Bronchial epithelial cell (primary cell): ENCODE results near the gene PDIA2. TPM values are rescaled to one million over a fixed set of nuclear protein-coding genes. Genes with fewer than 3 reads are reported as not detected.

Experiments used
- DNase-seq: peaks from one replicate; pipeline ENCODE4 v3.0.0-alpha.2; 2010; ENCODE audit warnings: low read depth
- FAIRE-seq: peaks from 2 replicates; lab custom pipeline; 2011; peaks lifted over from hg19 to GRCh38; lab: Jason Lieb, UNC
- H3K27me3 ChIP-seq: 2 replicates; pipeline ENCODE4 v1.5.1; 2011; ENCODE audit warnings: low read length; ENCODE audit not compliant: control insufficient read depth, insufficient read depth
- H3K36me3 ChIP-seq: 2 replicates; pipeline ENCODE4 v1.5.1; 2011; ENCODE audit warnings: low read length; ENCODE audit not compliant: control insufficient read depth, insufficient read depth
- H3K4me3 ChIP-seq: 2 replicates; pipeline ENCODE4 v1.5.1; 2011; ENCODE audit warnings: mild to moderate bottlenecking, low read depth, low read length, control low read depth
- total RNA-seq: library from RNA; depleted of rRNA; stranded (reverse); fragments of >200 nt; gene quantifications from 2 replicates; pipeline ENCODE4 v1.2.1, GENCODE V29; 2014
- TF ChIP-seq, protein P1 (sequence below): IDR thresholded peaks from 2 replicates; pipeline ENCODE4 v1.5.1; 2011; ENCODE audit warnings: mild to moderate bottlenecking, moderate library complexity, low read length, control low read depth, inconsistent platforms; ENCODE audit not compliant: insufficient read depth, severe bottlenecking

The PDIA2 gene
- total RNA-seq, 1 donor from 2014 or later: not detected

DNA sequence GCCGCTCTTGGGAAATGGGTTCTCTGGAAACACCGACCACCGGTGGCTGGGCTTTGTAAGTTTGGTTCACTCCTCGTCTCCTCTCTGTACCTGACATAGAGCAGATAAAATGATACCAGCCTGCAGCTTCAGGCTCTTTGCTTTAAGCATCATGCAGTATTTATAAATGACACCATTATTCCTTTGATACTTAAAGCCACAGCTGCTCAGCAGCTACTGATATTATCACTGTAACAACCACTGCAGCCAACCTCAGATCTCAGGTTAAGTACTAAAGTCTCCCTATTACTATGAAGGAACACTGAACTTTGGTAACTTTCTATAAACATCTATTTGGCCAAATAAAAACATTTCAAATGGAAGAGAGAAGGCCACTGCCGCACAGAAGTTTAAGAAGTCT is 34.6 kb downstream of the PDIA2 start:
- TF ChIP-seq, protein P1, sequence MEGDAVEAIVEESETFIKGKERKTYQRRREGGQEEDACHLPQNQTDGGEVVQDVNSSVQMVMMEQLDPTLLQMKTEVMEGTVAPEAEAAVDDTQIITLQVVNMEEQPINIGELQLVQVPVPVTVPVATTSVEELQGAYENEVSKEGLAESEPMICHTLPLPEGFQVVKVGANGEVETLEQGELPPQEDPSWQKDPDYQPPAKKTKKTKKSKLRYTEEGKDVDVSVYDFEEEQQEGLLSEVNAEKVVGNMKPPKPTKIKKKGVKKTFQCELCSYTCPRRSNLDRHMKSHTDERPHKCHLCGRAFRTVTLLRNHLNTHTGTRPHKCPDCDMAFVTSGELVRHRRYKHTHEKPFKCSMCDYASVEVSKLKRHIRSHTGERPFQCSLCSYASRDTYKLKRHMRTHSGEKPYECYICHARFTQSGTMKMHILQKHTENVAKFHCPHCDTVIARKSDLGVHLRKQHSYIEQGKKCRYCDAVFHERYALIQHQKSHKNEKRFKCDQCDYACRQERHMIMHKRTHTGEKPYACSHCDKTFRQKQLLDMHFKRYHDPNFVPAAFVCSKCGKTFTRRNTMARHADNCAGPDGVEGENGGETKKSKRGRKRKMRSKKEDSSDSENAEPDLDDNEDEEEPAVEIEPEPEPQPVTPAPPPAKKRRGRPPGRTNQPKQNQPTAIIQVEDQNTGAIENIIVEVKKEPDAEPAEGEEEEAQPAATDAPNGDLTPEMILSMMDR: no peak

DNA sequence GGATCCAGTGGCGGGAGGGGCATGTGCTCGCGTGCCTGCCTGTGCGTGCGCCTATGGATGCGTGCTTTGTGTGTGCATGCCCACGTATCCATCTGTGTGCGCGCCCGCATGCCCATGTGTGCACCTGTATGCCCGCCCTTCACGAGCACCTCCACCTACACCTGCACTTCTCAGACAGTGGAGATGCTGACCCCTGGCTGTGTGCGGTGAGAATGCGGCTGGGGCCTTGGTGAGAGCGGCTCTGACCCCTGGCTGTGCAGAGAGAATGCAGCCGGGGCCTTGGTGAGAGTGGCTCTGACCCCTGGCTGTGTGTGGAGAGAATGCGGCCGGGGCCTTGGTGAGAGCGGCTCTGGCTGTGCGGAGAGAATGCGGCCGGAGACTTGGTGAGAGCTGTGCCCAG is 35.7 kb downstream of the PDIA2 start:
- FAIRE-seq: no peak
- TF ChIP-seq, protein P1: peak; percentile 8
- Histone ChIP-seq H3K4me3 (no peak overlapping the region), H3K36me3 (peaks cover 30% of the 10 kb centered on the region), H3K27me3 (no peaks in the 10 kb centered on the region)
- DNase-seq: no peak

More for the DNA sequence above, 34.6 kb downstream of the PDIA2 start:
- no peak overlapping the region for H3K4me3 ChIP-seq
- no peak for FAIRE-seq
- peaks cover 36% of the 10 kb centered on the region for H3K36me3 ChIP-seq
- DNase-seq: no peak
- H3K27me3 ChIP-seq: no peaks in the 10 kb centered on the region

DNA sequence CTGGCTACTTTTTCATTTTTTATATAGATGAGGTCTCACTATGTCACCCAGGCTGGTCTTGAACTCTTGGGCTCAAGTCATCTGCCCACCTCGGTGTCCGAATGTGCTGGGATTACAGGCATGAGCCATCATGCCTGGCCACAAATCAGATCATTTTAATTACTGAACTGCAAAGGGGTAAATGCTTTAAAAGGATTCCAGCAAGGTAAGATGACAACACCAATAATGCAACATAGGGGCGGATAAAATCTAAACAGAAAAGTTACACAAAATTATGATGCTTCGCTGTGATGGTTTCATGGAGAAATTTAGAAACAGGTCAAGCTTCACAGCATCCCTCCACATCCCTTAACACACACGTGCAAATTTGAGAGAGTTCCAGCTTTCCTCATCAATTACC is 37.2 kb downstream of the PDIA2 start:
- TF ChIP-seq, protein P1: no peak
- Histone ChIP-seq H3K27me3 (no peaks in the 10 kb centered on the region), H3K4me3 (no peak overlapping the region), H3K36me3 (peaks cover 27% of the 10 kb centered on the region)
- FAIRE-seq: no peak
- DNase-seq: no peak

DNA sequence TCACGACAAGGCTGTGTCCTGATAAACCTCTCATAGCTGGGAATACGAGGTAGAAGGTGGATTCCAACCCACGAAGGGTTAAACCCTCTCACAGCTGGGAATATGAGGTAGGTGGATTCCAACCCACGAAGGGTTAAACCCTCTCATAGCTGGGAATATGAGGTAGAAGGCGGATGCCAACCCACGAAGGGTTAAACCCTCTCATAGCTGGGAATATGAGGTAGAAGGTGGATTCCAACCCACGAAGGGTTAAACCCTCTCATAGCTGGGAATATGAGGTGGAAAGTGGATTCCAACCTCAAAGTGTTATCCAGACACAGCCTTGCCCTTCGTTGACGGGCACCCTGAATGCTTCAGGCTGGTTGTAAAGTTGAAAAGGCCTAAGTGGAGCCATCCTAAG is 38.6 kb downstream of the PDIA2 start:
- DNase-seq: no peak
- peaks cover 32% of the 10 kb centered on the region for H3K36me3 ChIP-seq
- FAIRE-seq: no peak
- no peak overlapping the region for H3K4me3 ChIP-seq
- TF ChIP-seq, protein P1: no peak
- H3K27me3 ChIP-seq: no peaks in the 10 kb centered on the region

DNA sequence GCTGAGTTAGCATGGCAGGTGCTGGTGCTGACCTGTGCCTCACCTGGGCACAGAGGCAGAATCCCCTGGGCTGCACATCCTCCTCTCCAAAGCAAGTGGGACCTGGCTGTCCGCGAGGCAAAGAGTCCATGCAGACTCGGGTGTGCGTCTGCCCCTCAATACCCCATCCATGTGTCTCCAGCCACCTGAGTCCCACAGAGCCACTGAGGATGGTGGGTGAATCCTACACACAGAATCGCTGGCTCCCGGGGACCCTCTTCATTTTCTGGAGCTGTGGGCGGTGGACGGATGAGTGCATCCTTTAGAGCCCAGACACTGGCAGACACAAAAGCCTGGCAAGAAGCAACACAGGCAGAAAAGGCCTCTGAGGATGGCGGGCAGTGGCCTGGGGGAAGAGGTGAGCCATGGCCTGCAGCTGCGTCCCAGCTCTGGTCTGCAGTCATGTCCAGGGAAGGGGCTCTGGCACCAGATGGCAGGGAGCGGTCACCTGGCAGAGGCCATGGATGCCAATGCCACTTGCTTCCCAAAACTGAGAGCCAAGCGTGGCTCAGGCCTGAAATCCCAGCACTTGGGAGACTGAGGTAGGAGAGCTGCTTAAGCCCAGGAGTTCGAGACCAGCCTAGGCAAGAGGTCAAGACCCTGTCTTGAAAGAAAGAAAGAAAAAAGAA is 39.6 kb downstream of the PDIA2 start:
- no peak for FAIRE-seq
- Histone ChIP-seq H3K4me3 (no peak overlapping the region), H3K27me3 (no peaks in the 10 kb centered on the region), H3K36me3 (peaks cover 27% of the 10 kb centered on the region)
- DNase-seq: no peak
- TF ChIP-seq, protein P1: no peak

DNA sequence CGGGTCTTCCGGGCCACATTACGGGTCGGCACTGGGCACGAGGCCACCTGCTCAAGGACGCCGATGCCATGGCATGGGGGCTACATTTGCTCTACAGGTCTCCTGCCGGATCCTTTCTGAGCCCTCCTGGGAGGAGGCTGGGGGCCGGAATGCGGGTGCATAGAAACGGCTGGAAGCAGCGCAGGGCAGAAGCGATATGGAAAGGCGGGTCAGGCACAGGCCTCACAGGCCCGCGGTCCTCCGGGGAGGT is 41.2 kb downstream of the PDIA2 start:
- peaks cover 18% of the 10 kb centered on the region for H3K36me3 ChIP-seq
- H3K27me3 ChIP-seq: no peaks in the 10 kb centered on the region
- DNase-seq (no peak), FAIRE-seq (no peak)
- TF ChIP-seq, protein P1: no peak
- H3K4me3 ChIP-seq: no peak overlapping the region
